ENCODE results near the gene SENP2.

DNA sequence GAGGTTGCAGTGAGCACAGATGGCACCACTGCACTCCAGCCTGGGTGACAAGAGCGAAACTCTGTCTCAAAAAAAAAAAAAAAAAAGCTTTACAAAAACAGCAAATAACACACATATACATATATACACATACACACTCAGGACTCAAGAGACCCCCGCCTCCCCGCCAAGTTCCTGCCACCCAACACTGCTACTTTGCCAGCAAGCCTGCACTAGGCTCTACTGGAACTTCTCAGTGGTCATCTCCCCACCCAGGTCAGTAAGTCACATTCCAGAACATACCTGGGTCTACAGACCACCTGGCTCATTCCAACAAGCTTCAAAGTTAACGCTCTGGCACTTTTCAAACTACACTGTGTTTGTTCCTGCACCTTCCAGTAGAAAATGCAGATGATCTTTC is 62.3 kb downstream of the SENP2 start:
- TF ChIP-seq EZH2 (IDR thresholded peaks at IDR 0.05; ENCODE audit: insufficient read depth, poor library complexity, severe bottlenecking) (no peak), EZH2phosphoT487 (IDR thresholded peaks at IDR 0.05; ENCODE audit: insufficient read depth, low read depth) (no peak)
